CD4-positive, alpha-beta T cell (primary cell): ENCODE data around the gene FBLN2. TPM values are rescaled to one million over a fixed set of nuclear protein-coding genes. Genes with fewer than 3 reads are reported as not detected.
"Not testable (repeated sequence)": the region's sequence is repeated elsewhere in the genome, so short reads cannot be mapped to it uniquely, and the experiment has no call there.

Experiments used
- ATAC-seq: fragments of 200-7000 bp; cut with Tn5 transposase; one replicate; pipeline ENCODE4 v1.10.0; 2022; ENCODE audit warnings: mild to moderate bottlenecking; ENCODE audit not compliant: poor library complexity
- CTCF ChIA-PET: fragments of 350-600 bp; sonication (Branson Sonifier 250); formaldehyde crosslinking; loops from one replicate; lab custom pipeline; 2021; ENCODE audit warnings: antibody characterized with exemption, inconsistent platforms; lab: Charles Lee
- POLR2A ChIA-PET: fragments of 350-600 bp; sonication (Branson Sonifier 250); formaldehyde crosslinking; loops from one replicate; lab custom pipeline; 2021; ENCODE audit warnings: antibody characterized with exemption, inconsistent platforms; lab: Charles Lee
- DNase-seq, 14 experiments: peaks; one replicate each; pipeline ENCODE4 v3.0.0-alpha.2; 2013 to 2020; ENCODE audit warnings: mixed read lengths in 2 of 14
- H3K27ac ChIP-seq, 2 donors: one replicate each; pipeline versions ENCODE4 v1.5.1 to v1.7.0; 2013; ENCODE audit warnings: low read length in 2 of 2, low read depth in 1 of 2, mild to moderate bottlenecking in 1 of 2
- H3K27me3 ChIP-seq, 2 experiments: 1 replicate in 1 of 2; 2 replicates in 1 of 2; pipeline versions ENCODE4 v1.6.1 to v1.7.0; 2013; ENCODE audit warnings: low read length in 2 of 2, control low read depth in 1 of 2, mild to moderate bottlenecking in 1 of 2, moderate library complexity in 1 of 2; ENCODE audit not compliant: insufficient read depth in 2 of 2, control insufficient read depth in 1 of 2
- H3K36me3 ChIP-seq: one replicate; pipeline ENCODE4 v1.6.1; 2013; ENCODE audit warnings: low read length, control low read depth; ENCODE audit not compliant: insufficient read depth
- H3K4me1 ChIP-seq: one replicate; pipeline ENCODE4 v1.6.1; 2013; ENCODE audit warnings: low read length, control low read depth; ENCODE audit not compliant: insufficient read depth
- H3K4me3 ChIP-seq: one replicate; pipeline ENCODE4 v1.5.1; 2013; ENCODE audit warnings: mild to moderate bottlenecking, low read length, moderate library complexity
- H3K9me3 ChIP-seq, 2 experiments: 1 replicate in 1 of 2; 2 replicates in 1 of 2; pipeline versions ENCODE4 v1.6.1 to v1.7.0; 2013; ENCODE audit warnings: low read length in 2 of 2, mild to moderate bottlenecking in 2 of 2, control low read depth in 1 of 2, moderate library complexity in 1 of 2; ENCODE audit not compliant: control insufficient read depth in 1 of 2, insufficient read depth in 1 of 2
- H3K27ac Mint-ChIP-seq: one replicate; pipeline ENCODE4 v1.8.0; 2020; ENCODE audit warnings: mixed read lengths
- H3K27me3 Mint-ChIP-seq: one replicate; pipeline ENCODE4 v1.8.0; 2021; ENCODE audit warnings: mixed read lengths
- H3K36me3 Mint-ChIP-seq: one replicate; pipeline ENCODE4 v1.8.0; 2021; ENCODE audit warnings: low read depth, mixed read lengths
- H3K4me1 Mint-ChIP-seq: one replicate; pipeline ENCODE4 v1.8.0; 2021; ENCODE audit warnings: low read depth, mixed read lengths
- H3K4me3 Mint-ChIP-seq: one replicate; pipeline ENCODE4 v1.8.0; 2020; ENCODE audit warnings: mild to moderate bottlenecking, mixed read lengths
- H3K9me3 Mint-ChIP-seq: one replicate; pipeline ENCODE4 v1.8.0; 2020; ENCODE audit warnings: mixed read lengths
- CTCF ChIP-seq: fragments of 200-600 bp; IDR thresholded peaks from one replicate; pipeline ENCODE4 v1.8.0; 2022; ENCODE audit warnings: antibody characterized with exemption, mild to moderate bottlenecking
- intact Hi-C, 2 experiments: fragments of 100-400 bp; cut with DNase I in 1 of 2; cut with micrococcal nuclease in 1 of 2; formaldehyde crosslinking; loops; one replicate each; pipeline versions ENCODE4 v1.15.1 to v1.9.0; 2023 to 2025; cut with DNase I, micrococcal nuclease
- total RNA-seq, 174 experiments: library from RNA in 2 of 174; stranded (reverse) in 2 of 174; gene quantifications; one replicate each; pipeline ENCODE4 v1.2.3 and lab custom pipeline; 2021 to 2026

Gene FBLN2
- total RNA-seq, 2 experiments from 2014 or later: 0.19 to 0.25 TPM

GRCh38 chr3:13519006-13519791, 29.7 kb upstream of the FBLN2 start:
- Mint-ChIP-seq H3K27me3 (no peaks in the 10 kb centered on the region), H3K4me1 (no peaks in the 10 kb centered on the region), H3K36me3 (no peaks in the 10 kb centered on the region), H3K4me3 (no peak overlapping the region), H3K9me3 (no peaks in the 10 kb centered on the region), H3K27ac (no peak overlapping the region)
- no peak for ATAC-seq
- DNase-seq: no peak
- CTCF ChIA-PET: no interaction called here
- intact Hi-C loops: no loop called here
- no peak overlapping the region for H3K27ac ChIP-seq
- no peak for TF ChIP-seq CTCF
- H3K9me3 ChIP-seq: peaks cover 0 to 30% of the 10 kb centered on the region in 2 experiments
- POLR2A ChIA-PET: no interaction called here
- no peaks in the 10 kb centered on the region for H3K27me3 ChIP-seq
- no peaks in the 10 kb centered on the region for H3K36me3 ChIP-seq
- H3K4me3 ChIP-seq: no peak overlapping the region
- H3K4me1 ChIP-seq: no peaks in the 10 kb centered on the region

DNA sequence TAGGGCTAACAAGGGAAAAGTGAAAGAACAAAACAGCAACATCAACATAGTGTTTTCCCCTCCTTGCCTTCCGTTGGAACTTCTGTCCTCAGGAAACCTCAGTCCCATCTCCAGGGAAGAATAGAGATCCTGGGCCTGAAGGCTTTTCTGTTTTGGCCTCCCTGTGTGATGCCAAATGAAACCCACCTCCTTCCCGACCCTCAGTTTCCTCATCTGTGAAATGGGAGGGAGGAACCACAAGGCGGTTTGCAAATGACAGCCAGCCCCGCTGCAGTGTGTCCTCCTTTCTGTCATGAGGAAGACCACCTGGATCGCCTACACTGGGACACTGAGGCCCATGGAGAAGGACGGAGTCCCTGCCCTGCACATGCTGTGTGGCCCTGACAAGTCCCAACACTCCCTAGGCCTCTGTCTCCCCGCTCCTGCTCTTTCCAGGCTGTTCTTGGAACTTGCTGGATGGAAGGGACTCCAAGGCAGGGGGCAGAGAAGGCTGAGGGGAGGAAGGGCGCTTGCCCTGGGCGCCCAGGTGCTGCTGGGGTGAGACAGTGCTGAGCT, 28.5 kb upstream of the FBLN2 start:
- TF ChIP-seq CTCF: no peak
- ATAC-seq (no peak), DNase-seq (no peak)
- no peak overlapping the region for H3K27ac Mint-ChIP-seq
- Histone ChIP-seq H3K4me3 (no peak overlapping the region), H3K9me3 (peaks cover 0 to 30% of the 10 kb centered on the region in 2 experiments), H3K36me3 (no peaks in the 10 kb centered on the region), H3K27me3 (no peaks in the 10 kb centered on the region), H3K27ac (no peak overlapping the region), H3K4me1 (no peaks in the 10 kb centered on the region)
- ChIA-PET CTCF (no interaction called here), POLR2A (no interaction called here)
- H3K4me3 Mint-ChIP-seq: no peak overlapping the region
- intact Hi-C loops: no loop called here
- H3K36me3 Mint-ChIP-seq: no peaks in the 10 kb centered on the region
- H3K4me1 Mint-ChIP-seq: no peaks in the 10 kb centered on the region
- no peaks in the 10 kb centered on the region for H3K27me3 Mint-ChIP-seq
- no peaks in the 10 kb centered on the region for H3K9me3 Mint-ChIP-seq

DNA sequence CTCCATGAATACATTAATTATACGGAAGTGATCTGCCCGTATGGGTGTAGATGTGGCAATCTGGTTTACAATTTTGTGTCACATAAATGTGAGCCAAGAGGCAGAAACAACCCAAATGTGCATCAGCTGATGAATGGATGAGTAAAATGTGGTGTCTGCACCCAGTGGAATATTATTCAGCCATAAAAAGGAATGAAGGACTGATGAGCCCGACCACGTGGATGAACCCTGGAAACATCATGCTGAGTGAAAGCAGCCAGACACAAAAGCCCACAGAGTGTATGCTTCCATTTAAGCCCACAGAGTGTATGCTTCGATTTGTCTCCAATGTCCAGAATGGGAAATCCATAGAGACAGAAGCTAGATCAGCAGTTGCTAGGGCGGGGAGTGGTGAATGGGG, 27.6 kb upstream of the FBLN2 start:
- no peak overlapping the region for H3K27ac ChIP-seq
- no peak overlapping the region for H3K4me3 ChIP-seq
- Mint-ChIP-seq H3K9me3 (no peaks in the 10 kb centered on the region), H3K27me3 (no peaks in the 10 kb centered on the region), H3K27ac (no peak overlapping the region), H3K4me1 (no peaks in the 10 kb centered on the region), H3K36me3 (no peaks in the 10 kb centered on the region), H3K4me3 (no peak overlapping the region)
- ATAC-seq: no peak
- POLR2A ChIA-PET: no interaction called here
- no peaks in the 10 kb centered on the region for H3K27me3 ChIP-seq
- H3K4me1 ChIP-seq: no peaks in the 10 kb centered on the region
- peaks cover 0 to 30% of the 10 kb centered on the region in 2 experiments for H3K9me3 ChIP-seq
- TF ChIP-seq CTCF: no peak
- H3K36me3 ChIP-seq: no peaks in the 10 kb centered on the region
- DNase-seq: no peak
- CTCF ChIA-PET: no interaction called here
- intact Hi-C loops: no loop called here

GRCh38 chr3:13521749-13522148, 27.2 kb upstream of the FBLN2 start:
- H3K27me3 Mint-ChIP-seq, H3K27ac Mint-ChIP-seq, DNase-seq, H3K9me3 Mint-ChIP-seq, H3K4me1 Mint-ChIP-seq, H3K27me3 ChIP-seq, ATAC-seq, H3K4me1 ChIP-seq, POLR2A ChIA-PET, H3K4me3 Mint-ChIP-seq, H3K27ac ChIP-seq, H3K36me3 ChIP-seq, CTCF ChIA-PET, intact Hi-C loops, H3K36me3 Mint-ChIP-seq, H3K4me3 ChIP-seq: not testable (repeated sequence)
- H3K9me3 ChIP-seq: peaks cover 0 to 30% of the 10 kb centered on the region in 2 experiments
